AG08396 (cell line): Measurements from ENCODE around the gene ZSWIM9.

Source experiments
- DNase-seq: peaks from one replicate; pipeline ENCODE4 v3.0.0; 2012; ENCODE audit warnings: low spot score, mixed read lengths

ZSWIM9 gene

DNA sequence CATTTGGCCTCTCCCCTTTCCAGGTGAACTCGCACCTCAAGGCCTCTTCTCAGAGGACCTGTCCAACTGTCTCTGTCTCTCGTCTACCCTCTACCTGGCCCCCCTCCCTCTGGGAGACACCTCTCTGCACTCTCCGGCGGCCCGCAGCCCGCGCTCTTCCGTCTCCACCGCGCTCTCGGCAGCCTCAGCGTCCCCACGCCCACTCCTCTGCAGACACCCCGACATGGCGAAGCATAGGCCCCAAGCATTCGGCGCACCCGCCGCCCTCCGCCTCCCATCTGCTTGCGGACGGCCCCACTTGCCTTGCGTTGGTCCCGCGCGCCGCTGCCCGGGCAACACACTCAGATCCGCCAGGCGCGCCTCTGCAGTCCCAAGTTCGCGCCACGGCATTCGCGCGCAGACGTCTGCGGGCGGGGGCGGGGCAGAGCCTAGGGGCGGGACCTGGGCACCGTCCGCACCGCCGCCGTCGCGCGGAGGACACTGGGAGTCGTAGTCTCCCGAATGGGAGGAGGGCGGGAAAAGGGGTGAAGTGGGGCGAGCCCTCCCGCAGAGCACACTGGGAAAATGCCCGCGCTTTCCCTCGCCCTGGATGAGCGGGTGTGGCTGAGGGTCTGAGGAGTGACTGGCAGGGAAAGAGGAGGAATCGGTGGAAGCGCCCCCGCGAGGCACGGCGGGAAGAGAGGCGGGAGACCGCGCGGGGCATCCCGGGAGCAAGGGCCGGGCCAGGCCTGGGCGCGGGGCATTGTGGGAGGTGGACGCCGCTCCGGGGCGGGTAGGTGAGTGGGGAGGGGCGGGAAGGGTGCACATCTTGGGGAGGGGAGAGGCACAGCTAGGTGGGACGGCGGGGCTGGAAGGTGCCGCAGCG, at the start of gene ZSWIM9, which contains the start of gene LIG1:
ZSWIM9 (plus strand) TSS at position 742 of the 865 bp plus-strand sequence. CDS start 1,123 bp downstream, outside the sequence.
LIG1 (minus strand) TSS at position 406 of the 865 bp plus-strand sequence. CDS start 4,778 bp downstream, outside the sequence.
- DNase-seq, result peak; percentile 98

DNA sequence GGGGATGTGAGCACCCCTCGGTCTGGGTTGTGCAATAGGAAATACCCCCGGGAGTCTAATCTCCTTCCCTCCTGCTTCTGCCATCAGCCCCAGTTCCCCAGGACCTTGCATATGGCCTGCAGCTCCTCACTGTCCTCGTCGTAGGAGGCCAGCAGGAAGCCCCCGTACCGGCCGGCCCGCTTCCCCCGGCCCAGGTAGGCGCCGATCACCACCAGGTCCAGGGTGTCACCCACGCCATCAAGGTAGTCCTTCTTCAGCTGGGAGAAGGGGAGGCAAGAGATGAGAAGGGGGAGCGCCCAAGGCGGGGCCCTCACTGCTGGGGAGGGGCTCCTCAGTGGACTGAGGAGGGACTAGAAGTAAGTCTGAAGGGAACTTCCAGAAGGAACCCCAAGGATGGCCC, 49.4 kb upstream of the ZSWIM9 start:
- DNase-seq, result no peak

DNA sequence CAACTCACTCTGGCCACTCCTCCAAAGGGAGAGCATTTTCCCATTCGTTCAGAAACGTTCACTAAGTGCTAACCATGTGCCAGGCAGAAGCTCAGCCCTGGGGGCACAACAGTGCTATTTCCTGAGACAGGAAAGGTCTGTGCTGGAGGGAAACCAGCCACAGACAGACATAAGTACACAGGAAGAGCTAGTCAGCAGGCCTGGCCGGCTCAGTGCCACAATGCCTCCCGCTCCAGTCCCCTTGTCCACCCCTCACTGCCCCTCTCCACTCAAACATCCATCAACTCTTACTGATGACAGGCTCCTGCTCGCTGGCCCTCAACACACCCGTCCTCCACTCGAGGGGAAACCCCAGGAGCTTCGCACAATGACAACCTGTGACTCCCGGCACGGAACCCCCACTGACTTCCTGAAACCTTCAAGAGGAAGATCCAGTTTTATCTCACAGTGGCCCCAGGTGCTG, 48.5 kb upstream of the ZSWIM9 start:
- no peak for DNase-seq

DNA sequence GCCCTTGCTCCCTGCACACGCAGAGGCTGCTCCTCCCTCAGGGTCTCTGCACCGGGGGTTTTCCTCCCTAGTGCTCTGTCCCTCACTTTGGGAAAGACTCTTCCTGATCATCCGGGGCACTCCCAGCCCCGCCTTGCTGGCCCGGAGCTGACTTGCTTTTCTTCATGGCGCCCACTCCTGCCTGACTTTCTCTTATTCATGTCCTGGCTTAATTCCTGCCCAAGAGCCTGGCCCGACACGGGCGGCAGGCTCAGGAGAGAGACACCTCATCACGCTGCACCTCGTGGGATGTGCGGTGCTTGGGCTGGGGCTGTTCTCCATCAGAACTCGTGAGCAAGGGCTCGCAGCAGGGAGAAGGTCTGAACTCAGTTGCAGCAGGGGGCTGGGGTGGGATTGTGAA, 48.1 kb upstream of the ZSWIM9 start:
- no peak for DNase-seq

DNA sequence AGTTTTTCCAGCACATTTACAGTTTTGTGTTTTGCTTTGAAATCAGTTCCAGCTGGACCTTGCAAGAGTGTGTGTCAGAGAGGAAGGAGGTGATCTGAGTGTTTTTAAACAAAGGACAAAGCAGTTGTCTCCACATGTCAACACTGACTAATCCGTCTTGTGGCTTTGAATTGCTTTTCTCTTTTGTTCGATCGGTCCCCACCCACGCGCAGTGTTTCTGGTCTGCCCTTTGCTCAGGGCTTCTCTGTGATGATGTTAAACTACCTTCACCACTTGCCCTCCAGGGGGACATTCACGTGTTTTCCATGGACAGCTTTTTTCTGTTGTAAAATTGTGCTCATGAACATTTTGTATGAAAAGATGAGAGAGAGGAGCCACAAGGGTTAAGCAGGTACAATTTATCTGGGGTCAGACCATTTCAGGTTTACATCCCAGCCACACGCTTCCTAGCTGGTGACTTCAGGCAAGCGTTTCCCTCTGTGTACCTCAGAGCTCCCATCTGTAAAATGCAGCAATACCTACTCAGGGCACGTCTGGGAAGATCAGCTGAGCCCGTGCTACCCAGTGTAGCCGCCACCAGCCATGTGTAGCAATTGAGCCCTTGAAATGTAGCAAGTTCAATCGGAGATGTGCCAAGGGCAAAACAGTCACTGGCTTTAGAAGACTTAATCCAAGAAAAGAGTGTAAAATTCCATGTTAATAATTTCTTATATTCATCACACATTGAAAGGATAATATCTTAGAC, 46.4 kb upstream of the ZSWIM9 start:
- DNase-seq, result peak; percentile 54

DNA sequence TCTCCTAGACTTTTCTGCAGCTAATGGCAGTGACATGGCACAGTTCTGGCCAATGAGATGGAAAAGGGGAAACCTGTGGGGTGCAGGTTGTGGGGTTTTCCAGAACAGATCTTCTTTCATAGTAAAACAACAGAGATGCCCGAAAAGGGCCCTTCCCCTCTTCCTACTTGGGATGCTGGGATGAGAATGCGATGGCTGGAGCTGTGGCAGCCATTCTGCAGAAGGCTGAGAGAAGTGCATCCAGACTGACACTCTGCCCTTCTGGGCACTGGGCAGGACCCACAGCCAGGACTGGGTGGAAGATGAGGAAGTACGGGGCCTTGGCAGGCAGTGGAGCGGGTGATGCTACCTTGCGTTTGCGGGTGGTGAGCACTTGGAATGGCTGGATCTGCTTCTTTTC, 42.9 kb upstream of the ZSWIM9 start:
- DNase-seq, result no peak

DNA sequence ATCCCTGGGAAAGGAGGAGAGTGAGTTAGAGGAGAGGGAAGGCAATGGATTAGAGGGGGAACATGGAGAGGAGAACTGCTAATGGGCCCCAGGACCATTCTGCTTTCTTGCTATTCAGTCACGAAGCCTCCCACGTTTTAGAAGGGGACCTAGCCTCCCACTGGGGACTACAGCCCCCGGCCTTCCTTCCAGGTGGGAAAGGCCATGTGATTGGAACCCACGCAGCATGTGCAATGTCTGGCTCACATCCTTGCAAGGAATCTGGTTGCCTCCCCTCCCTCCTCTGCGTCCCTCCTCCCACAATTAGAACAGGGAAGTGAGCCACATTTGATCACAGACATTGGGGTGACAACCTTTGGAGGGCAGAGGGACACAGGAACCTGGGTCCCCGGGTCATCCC, 37.4 kb upstream of the ZSWIM9 start:
- no peak for DNase-seq

DNA sequence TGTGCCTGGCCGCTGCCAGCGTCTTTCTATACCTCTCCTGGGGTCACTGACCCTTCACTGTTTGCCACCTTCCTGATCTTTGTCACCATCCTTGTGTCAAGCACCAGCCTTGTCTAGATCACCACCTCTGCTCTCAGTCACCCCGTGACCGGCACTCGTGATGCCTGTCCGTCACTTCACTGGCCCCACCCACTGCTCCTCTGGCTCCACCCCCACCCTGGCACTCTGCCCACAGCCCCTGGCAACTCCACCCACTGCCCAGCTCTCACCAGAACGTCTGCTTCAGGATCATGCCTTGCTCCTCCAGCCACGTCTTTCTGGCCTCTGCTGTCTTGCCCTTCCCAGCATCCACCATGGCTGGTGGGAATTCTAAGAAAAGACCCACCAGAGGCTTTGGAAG, 35.1 kb upstream of the ZSWIM9 start:
- peak; percentile 33 for DNase-seq

DNA sequence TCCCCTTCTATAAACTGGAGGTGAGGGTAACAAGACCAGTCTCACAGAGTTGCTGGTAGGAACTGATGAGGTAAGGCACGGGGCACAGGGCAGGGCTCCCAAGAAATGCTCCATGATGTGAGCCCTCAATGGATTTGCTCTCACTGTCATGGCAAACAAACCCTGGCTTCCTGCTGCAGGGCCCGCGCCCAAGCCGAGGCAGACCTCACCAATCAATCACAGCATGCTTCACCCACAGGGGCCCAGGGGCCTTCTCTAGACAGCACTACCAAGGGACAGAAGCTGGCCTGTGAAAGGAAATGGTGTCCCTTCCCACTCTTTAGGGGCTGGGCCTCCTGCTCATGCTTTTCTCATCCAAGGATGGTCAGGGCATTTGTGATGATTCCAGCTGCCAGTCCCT, 33.9 kb upstream of the ZSWIM9 start:
- no peak for DNase-seq

DNA sequence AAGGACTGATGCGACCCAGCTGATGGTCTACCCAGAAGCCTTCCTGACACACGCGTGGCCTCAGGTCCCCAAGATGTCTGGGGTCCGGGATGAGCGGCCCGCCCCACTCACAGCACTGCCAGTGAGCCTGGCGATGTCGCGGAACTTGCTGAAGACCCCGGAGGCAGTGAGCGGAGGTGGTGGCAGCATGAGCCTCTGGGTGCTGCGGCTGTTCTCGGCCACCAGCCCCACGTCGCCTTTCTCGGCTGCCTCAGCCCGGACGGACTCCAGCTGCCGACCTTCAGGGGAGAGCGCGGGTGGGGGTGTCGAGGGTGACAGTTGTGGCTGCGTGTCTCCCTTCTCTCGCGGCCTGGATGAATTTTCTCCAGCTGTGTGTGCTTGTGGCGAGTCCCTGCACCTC, 33.1 kb upstream of the ZSWIM9 start:
- no peak for DNase-seq

DNA sequence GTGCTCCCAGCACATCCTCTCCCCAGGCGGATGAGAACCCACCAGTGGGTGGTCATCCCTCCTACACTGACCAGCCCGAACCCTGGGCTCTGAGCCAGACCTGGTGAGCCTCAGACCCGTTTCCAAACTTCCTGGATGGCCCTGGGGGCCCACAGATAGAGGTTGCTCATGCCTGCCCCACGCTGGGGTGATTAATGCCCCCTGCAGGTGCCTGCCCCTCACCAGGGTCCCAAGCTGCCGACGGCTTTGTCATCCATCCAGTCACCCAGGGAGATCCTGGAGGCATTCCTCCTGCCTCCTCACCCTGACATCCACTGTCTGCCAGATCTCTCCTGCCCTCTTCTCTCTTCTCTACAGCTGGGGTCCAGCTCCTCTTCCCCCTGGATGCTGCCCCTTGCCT, 31.4 kb upstream of the ZSWIM9 start:
- DNase-seq, result no peak

DNA sequence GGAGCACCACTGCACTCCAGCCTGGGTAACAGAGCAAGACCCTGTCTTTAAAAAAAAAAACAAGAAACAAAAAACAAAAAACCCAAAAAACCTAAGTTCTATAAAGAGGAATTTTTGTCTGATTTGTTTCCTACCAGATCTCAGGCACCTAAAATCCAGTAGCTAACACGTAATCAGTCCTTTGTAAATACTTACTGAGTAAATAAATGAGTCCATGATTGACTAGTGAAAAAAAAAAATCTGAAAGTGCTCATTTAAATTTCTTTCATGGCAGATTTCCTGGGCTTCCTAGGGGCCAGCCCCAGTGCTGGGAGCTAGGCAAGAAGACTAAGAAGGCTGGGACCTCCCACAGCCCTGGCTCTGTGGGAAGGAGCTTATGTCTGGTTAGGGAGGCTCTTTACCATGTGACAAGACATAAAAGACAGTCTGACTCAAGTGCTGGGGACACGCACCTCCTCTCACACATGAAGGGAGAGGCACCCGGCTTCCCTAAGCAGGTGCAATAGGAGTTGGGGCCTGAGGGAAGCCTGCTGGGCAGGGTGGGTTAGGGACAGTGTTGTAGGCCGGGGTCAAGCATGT, 22.8 kb upstream of the ZSWIM9 start:
- no peak for DNase-seq

DNA sequence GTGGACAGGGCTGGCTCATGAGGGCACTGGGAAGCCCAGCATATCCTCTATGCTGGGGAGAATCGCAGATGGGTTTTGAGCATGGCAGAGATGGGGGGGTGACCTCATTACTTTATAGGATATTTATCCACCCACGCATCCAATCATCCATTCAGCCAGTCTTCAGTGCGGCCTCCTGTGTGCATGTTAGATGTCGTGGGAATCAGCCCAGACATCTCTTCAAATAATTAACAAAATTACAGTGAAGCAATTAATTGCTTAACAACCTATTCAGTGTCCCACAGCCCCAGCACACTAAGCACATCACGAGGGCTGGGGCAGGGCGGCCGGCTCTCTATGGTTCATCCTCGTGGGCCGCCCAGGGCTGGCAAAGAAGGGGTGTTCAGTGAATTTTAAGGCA, 21.9 kb upstream of the ZSWIM9 start:
- DNase-seq, result no peak

DNA sequence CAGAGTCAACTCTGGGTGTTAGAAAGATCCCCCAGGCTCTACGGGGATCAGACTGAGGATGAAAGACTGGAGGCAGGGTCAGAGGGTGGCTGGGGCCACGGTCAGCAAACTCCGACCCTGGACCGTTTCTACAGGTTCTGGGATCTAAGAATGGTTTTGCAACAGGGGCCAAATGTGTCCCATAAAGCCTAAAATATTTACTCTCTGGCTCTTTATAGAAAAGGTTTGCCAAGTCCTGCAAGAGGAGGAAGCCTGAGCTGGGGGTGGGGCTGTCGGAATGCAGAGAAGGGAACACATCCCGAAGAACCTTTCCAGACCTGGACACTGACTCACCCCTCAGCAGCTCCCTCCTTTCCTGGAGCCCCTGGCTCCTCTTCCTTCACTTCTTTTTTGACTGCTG, 21.1 kb upstream of the ZSWIM9 start:
- DNase-seq, result no peak

DNA sequence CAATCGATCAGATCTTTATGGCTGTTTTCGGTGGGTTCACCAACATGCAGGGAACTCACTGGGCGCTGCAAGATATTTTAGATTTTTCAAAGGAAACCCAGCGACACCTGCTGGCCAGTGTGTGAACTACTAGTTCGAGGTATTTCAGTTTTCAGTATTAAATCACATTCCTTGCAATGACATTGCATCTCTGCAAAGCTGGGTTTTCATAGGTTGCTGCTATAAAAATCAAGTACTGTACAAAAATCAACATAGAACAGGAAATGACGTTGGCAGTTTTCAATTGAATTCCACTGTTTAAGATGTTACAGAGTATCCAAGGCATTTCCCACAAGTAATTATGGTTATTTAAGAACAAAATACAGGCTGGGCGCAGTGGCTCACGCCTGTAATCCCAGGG, 17.9 kb upstream of the ZSWIM9 start:
- peak; percentile 68 for DNase-seq

DNA sequence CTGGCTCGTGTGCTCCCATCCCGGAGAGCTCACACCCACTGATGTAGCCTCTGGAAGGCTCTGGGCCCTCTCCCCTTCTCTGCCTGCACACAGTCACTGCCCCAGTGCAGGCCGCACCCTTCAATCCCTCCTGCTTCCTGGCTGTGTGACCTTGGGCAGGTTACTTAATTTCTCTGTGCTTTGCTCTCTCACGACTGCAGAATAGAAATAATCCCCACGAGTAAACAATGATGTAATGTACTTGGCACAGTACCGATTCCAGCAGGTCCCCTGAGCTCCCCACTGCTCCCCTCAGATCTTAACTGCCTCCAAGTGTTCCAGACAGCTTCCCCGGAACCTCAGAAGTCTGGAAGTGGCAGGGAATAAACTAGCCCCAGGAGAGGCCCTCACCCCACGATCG, 16.5 kb upstream of the ZSWIM9 start:
- no peak for DNase-seq

DNA sequence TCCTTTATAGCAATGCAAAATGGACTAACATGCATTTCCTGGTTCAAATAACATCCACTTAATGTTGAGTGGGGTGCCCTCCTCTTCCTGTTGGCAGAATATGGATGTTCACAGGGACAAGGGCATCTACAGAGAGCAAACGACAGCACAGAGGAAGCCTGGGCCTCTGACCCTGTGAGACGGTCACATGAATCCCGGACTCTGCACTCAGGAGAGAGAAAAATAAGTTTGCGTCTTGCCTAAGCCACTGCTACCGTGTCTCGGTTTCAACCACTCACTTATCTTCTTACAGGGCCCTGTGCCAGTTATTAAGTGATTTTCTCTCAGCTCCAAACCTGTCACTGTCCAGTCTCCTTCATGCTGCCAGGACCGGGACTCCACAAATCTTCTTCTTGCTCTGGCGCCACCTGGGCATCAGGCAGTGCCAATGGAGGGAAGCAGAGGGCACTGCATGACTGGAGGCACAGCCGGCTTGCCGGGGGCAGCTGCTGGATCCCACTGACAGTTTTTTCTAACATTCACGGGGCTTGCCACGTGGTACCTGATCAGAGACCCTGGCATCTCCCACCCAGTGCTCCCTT, 12.2 kb upstream of the ZSWIM9 start:
- DNase-seq, result no peak

DNA sequence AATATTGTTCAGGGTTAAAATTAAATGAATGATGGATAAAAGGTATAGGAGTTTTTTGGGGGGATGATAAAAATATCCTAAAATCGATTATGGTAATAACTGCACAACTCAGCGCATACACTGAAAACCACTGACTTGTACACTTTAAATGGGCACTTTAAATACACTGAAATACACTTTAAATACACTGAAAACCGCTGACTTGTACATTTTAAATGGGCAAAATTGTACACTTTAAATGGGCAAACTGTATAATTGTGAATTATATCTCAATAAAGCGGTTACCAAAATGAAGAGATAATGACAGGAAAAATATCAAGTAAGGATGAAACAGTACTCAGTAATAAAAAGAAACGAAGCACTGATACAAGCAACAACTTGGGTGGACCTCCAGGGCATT, 1.8 kb upstream of the ZSWIM9 start:
- no peak for DNase-seq

DNA sequence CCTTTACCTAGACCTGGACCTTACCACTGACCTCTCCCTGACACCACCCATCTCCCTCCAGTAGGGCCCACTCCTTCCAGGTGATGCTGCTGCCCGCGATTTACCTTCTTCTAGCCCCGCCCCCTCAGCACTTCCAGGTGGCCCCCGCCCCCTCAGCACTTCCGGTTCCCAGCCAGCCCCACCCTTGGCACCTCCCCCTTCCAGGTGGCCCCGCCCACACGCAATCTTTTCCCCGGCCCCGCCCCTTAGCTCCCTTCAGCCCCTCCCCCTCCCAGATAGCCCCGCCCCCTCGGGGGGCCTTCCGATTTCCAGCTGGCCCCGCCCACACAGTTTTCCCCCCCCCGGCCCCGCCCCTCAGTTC, 922 bp upstream of the ZSWIM9 start:
- peak; percentile 93 for DNase-seq

DNA sequence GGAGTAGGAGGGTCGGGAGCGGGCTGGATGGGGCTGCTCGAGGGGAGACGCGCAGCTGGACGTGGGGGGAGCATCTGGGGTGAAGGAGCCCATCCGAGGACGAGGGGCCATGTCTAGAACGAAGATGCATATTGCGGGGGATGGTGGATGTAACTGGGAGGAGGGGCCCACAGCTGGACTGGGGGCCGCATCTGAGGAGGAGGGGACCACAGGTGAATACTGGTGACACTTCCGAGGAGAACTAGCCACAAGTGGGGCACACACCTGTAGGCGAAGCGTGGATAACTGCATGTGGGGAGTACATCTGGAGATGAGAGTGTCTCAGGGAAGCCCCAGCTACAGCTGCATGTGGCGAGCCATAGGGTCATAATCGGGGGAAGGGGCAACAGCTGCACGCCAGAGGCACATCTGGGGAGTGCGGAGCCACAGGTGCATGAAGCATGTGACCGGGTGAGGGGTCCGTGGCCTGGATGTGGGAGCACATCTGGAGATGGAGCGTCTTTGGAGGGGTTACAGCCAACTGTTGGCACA, 402 bp downstream of the ZSWIM9 start:
- DNase-seq, result no peak

DNA sequence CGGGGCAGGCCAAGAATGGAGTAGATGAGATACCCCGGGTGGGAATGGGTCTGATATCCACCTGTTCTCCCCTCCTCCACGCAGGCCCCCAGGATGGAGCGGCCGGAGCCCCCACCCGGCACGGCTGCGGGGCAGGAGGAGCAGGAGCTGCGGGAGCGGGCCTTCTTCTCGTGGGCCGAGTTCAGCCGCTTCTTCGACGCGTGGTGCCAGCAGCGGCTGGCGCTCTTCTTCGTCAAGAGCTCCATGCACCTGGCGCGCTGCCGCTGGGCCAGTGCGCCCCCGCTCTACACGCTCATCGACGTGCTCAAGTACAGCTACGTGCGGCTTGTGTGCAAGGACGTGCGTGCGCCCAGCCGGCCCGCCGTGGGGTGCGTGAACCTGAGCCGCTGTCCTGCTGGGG, 1.2 kb downstream of the ZSWIM9 start:
- DNase-seq, result no peak

DNA sequence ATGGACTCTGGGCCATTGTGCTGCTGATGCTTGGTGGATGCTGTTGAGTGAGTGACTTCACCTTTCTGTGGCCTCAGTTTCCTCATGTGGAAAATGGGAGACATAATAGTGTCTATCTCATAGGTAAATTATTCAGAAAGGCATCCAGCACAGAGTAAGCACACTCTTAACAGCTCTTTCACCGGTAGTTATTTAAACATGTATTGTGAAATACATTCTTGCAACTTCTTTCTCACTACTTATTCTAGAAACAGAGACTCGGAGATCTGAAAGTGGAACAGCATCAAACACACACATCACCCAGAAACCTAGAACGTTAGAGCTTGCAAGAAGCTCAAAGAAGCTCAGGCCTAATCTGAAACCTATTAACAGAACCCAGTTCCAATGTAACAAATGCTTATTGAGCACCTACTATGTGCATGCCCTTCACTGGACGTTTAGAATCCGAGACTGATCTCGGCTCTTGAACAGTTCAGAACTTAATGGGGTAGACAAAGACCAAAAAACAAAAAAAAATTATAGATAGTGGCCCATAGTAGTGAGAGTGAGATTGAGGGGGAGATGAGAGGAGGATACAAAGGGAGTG, 4.1 kb downstream of the ZSWIM9 start:
- DNase-seq, result no peak
